Activated CD4-positive, alpha-beta T cell treated with anti-CD3 and anti-CD28 coated beads, Interleukin-2, amount 50 U/mL, for 48 hours (primary cell): ENCODE measurements around the gene C10orf71.

ENCODE experiments used
- DNase-seq, 2 experiments: peaks; one replicate each; pipeline ENCODE4 v3.0.0-alpha.2; 2020

C10orf71 gene

GRCh38 chr10:49275896-49276295 is 23.1 kb upstream of the C10orf71 start:
- DNase-seq = no peak

DNA sequence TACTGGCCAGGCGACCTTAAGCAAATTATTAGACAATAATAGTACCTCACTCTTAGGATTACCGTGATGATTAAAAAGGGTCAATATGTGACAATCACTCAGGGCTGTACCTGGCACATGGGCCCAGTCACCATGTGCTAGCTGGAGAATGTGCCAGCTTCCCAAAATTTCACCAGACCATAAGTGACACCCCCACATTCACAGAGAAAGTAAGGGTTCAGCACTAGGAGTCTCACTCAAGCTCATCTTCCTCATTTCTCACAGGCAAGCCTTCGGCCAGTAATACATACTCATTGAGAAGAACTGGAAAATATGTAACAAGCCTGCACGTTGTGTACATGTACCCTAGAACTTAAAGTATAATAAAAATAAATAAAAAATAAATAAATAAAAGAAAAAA is 22.4 kb upstream of the C10orf71 start:
- DNase-seq = no peak

GRCh38 chr10:49277973-49278372 is 21.0 kb upstream of the C10orf71 start:
- no peak for DNase-seq

DNA sequence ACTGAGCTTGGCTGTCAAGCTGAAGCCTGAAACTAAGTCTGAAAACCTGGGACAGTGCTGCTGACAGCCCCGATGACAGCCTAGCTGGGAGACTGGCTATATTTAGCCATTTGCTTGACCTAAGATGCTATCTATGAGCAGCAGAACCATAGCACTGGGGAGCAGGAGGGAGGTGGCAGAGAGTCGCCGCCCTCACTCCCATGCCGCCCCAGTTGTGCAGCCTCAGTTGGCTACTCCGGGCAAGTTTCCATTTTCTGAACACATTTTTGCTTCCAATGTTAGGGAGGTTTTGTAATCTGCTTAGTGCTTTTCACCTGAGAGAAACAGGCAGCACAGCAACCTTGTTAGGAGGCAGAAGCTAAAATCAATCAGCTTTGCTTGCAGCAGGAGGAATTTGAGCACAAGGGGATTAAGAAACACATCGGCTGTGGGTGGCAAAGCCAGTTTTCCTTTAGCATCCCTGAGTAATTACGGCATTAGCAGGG is 20.4 kb upstream of the C10orf71 start:
- DNase-seq = no peak

GRCh38 chr10:49279015-49279880 is 19.7 kb upstream of the C10orf71 start:
- no peak for DNase-seq

- DNase-seq = no peak
These were observed 19.0 kb upstream of the C10orf71 start for GRCh38 chr10:49280001-49280408.

- peak in 1 of 2 experiments; percentile 9 for DNase-seq
These were observed 17.5 kb upstream of the C10orf71 start for GRCh38 chr10:49281461-49281860.

DNA sequence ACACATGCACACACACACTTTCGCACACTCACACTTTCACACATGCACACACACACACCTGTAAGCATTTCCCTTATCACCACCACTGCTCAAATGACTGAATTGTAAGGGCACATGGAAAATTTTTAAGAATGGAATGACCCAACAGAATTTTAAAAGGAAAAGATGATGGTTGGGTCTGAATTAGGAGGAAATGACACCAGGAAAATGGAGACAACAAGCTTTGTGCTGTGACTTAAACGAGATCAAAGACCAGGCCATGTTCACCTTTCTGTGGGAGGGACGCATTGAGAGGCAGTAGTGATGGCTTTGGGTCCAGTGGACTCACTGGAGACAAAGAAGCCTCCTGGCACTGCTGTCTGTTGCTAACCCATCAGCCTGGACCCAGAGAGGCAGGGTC is 16.7 kb upstream of the C10orf71 start:
- no peak for DNase-seq

DNA sequence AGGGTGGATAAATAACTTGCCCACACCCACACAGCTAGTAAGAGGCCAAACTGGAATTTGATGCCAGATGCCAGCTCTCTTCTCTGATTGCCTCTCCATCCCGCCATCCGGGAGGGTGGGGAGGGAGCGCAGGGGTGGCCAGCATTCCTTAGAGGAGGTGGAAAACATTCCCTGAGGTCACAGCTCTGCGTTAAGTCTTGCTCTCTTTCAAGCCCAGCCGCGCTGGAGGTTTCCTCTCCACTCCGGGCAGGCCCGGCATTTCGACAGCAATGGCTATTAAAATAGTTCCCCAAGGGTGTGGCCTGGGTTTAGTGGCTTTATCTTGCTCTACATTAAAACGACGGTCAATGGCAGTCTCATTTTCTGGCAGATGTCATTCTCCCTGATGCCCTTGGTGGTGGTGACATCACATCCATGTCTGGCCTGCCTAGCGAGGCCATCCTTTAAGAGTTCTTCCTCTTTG is 16.1 kb upstream of the C10orf71 start:
- no peak for DNase-seq

DNA sequence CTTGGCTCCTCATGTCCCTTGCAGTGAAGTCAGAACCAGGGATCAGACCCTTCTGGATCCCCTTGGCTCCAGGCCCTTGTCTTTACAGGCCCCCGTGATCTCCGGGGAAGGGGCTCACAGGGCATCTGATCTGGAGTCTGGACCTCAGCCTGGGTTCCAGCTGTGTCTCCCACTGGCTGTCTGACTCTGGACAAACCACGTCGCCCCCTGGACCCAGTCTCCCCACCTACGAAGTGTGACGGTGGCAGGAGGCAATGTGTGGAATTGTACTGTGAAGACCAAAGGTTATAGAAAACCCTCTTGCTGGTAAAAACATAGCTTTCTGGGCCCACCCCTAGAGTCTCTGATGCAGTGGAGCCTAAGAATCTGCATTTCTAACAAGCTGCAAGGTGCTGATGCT is 15.5 kb upstream of the C10orf71 start:
- DNase-seq = no peak

DNA sequence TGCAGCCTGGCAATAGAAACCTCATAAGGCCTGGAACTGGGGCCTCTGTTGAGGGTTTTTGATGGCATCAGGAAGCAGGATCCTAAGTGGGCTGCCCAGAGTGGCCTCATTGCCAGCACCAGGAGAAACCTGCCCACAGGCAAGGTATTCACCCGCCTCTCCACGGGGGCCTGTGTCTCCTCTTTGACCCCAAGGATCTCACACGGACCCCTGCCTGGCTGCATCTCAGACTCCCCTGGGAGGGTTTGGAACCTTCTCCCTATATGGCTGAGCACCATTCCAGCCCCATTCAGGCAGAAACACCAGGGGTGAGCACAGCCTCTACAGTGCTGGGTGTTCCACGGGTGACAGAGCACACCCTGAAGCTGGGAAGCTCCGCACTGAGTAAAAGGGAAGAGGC is 14.6 kb upstream of the C10orf71 start:
- DNase-seq = no peak

DNA sequence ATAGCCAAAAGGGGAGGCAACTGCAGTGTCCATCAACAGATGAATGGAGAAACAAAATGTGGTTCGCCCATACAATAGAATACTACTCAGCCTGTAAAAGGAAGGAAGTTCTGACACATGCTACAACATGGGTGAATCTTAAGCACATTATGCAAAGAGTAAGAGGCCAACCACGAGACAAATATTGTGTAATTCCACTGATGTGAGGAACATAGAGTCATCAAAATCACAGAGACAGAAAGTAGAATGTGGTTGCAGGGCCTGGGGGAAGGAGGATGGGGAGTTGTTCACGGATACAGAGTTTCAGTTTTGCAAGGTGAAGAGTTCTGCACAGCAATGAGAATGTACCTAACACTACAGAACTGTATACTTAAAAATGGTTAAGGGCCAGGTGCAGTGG is 13.7 kb upstream of the C10orf71 start:
- no peak for DNase-seq

DNA sequence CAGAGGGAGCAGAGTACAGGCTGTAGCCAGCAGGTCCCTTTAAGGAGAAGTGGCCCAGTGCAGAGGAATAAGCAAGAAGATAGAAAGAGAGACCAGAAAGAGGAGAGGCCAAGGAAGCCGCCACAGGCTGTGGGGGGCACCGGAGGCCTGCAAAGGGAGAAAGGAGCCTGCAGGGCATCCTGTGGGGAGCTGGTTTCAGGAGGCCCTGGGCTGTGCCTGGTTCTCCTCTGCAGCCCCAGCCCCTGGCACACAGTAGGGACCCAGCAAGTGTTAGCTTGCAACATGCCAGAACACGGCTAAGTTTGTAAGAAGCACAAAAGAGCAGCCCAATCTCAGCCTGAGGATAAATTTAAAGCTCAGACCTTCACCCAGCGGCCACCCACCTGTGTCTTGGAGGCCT is 12.3 kb upstream of the C10orf71 start:
- DNase-seq = no peak

DNA sequence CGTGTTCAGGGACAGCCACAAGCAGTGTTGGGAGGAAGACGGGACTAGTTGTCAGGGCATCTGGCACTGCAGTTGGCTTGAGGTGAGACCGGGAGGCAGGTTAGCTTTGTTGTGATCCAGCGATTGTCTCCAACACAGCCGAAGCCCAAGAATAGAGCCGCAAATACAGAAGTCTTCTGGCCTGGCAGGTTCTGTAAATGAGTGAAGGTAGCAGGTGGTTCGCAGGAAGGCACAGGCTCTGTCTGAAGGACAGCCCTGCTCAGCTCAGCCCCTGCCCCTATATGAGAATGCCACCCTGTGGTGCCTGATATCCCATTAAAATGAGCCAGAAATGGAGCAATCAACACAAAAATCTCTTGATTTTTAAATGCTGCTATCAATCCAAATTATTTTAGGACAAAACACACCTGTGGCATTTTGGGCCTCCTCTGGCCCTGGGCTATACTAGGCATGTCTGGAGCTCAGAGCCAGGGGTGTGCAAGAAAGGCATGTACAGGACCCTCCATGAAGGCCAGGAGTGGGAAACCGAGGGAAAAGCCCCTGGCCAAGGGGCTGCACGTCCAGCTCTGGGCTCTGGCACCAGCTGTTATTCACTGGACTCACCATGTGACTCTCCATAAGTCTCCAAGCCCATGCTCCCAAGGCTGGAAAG is 11.2 kb upstream of the C10orf71 start:
- DNase-seq = no peak

DNA sequence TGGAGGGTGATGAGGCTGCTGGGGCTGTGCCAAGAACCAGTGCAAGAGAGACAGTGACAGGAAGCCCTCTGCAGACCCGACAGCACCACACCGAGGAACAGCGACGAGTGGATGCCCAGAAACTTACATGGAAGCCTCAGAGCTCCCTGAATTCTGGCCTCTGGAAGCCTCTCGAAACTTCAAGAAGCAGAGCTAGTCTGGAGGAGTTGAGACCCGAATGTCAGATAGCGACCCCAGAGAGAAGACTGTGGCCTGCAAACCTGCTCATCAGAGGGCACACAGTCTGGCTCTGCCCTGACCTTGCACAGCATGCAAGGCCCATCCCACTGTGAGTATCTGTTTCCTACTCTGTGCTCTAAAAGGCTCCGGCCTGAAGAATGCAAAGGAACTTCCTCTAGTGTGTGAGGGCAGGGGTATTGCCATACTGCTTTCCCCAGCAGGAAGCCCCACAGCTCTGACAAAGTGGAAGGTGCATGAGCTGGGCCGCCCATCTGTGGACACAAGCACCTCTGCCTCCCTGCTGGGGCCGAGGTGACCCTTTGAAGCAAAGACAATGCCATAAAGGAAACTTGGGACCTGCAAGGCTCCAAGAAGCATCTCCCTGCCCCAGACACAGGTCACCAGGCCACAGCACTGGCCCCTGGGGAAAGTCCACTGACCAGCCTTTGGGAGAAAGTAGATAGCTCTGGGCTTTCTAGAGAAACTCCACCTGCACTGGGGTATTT is 10.5 kb upstream of the C10orf71 start:
- no peak for DNase-seq

DNA sequence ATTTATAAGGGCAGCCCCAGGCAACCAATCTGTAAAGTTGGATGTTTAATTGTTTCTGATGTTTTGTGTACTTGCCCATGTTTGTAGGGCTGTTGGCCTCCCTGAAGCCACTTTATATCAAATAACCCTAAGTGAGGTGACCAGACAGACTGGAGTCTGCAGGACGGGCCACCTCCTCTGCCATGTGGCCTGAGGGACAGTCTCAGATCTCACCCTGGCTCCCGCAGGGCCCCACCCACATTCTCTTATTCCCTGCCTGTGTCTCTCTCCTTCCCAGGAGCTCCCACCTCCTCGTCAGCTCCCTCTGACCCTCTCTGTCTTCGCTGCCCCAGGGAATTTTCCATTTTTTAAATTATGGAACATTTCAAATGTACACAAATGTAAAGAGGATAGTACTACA is 9.5 kb upstream of the C10orf71 start:
- DNase-seq = no peak

GRCh38 chr10:49290131-49290530 is 8.8 kb upstream of the C10orf71 start:
- no peak for DNase-seq

- no peak for DNase-seq
These were observed 8.4 kb upstream of the C10orf71 start for GRCh38 chr10:49290607-49291006.

- DNase-seq = no peak
These were observed 6.3 kb upstream of the C10orf71 start for GRCh38 chr10:49292565-49293207.

- no peak for DNase-seq
These were observed 5.8 kb upstream of the C10orf71 start for GRCh38 chr10:49293208-49293603.

- no peak for DNase-seq
These were observed 4.2 kb upstream of the C10orf71 start for GRCh38 chr10:49294731-49295130.

DNA sequence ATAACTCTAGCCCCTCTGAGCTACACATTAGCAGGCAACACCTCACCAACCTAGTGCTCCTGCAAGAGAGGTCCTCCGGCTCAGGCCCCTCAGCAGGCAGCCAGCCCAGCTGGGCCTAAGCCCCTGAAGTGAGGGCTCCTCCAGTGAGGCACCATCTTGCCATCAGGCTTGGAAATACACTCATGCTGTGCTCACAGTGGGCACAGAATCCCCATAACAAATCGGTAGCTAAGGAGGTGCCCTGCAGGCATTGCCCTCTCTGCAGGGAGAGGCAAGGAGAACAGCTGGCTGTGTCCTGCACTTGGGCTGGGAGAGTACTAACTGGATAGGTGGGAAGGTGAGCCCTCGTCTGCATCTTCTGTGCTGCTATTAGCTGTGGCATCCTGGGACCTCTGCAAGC is 3.7 kb upstream of the C10orf71 start:
- DNase-seq = no peak

DNA sequence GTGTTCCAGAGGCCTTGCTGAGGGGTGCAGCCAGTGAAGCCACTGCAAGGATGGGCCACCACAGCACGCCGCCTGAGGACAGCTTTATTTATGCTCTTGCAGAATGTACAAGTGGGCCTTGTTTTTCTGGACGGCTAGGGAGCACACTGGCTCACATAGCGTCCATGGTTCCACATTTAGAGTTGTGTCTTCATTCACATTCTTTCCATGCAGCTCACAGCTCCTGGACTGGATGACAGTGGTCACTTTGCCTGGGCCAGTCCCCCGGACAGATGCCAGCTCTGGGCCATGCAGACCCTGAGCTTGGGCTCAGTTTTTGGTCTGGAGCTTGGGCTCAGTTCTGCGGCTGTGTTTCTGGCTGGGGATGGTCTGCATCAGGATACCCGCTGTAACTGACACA is 2.6 kb upstream of the C10orf71 start:
- DNase-seq = no peak
